NCI-H128 (cell line): ENCODE data around the gene SHISA9.

Source experiments
- DNase-seq: peaks from one replicate; lab custom pipeline; 2025; ENCODE audit not compliant: unreplicated experiment; lab: John Stamatoyannopoulos, UW

SHISA9 gene

GRCh38 chr16:13110124-13110796 lies 208.9 kb downstream of the SHISA9 start:
- DNase-seq: no peak

GRCh38 chr16:13111747-13112146 lies 210.3 kb downstream of the SHISA9 start:
- no peak for DNase-seq

GRCh38 chr16:13113741-13114140 lies 212.3 kb downstream of the SHISA9 start:
- DNase-seq: no peak

- no peak for DNase-seq
Measured at GRCh38 chr16:13118091-13118490, 216.7 kb downstream of the SHISA9 start.

GRCh38 chr16:13120091-13120490 lies 218.7 kb downstream of the SHISA9 start:
- no peak for DNase-seq

GRCh38 chr16:13120557-13120956 lies 219.2 kb downstream of the SHISA9 start:
- no peak for DNase-seq

- no peak for DNase-seq
Measured at GRCh38 chr16:13123991-13124390, 222.6 kb downstream of the SHISA9 start.

GRCh38 chr16:13127144-13127543 lies 225.7 kb downstream of the SHISA9 start:
- no peak for DNase-seq

- DNase-seq: no peak
Measured at GRCh38 chr16:13130586-13130985, 229.2 kb downstream of the SHISA9 start.

- DNase-seq: no peak
Measured at GRCh38 chr16:13134836-13135235, 233.4 kb downstream of the SHISA9 start.

GRCh38 chr16:13136901-13137300 lies 235.5 kb downstream of the SHISA9 start:
- no peak for DNase-seq

- no peak for DNase-seq
Measured at GRCh38 chr16:13138528-13138927, 237.1 kb downstream of the SHISA9 start.

- DNase-seq: no peak
Measured at GRCh38 chr16:13139661-13140241, 238.4 kb downstream of the SHISA9 start.

GRCh38 chr16:13143551-13143950 lies 242.2 kb downstream of the SHISA9 start:
- no peak for DNase-seq

GRCh38 chr16:13146829-13147228 lies 245.4 kb downstream of the SHISA9 start:
- no peak for DNase-seq

GRCh38 chr16:13148294-13148693 lies 246.9 kb downstream of the SHISA9 start:
- DNase-seq: no peak

GRCh38 chr16:13148836-13149235 lies 247.4 kb downstream of the SHISA9 start:
- DNase-seq: no peak

GRCh38 chr16:13150181-13150885 lies 248.9 kb downstream of the SHISA9 start:
- no peak for DNase-seq

- DNase-seq: no peak
Measured at GRCh38 chr16:13153696-13154095, 252.3 kb downstream of the SHISA9 start.

GRCh38 chr16:13154799-13155198 lies 253.4 kb downstream of the SHISA9 start:
- DNase-seq: no peak

- DNase-seq: no peak
Measured at GRCh38 chr16:13155377-13155776, 254.0 kb downstream of the SHISA9 start.

GRCh38 chr16:13155780-13156179 lies 254.4 kb downstream of the SHISA9 start:
- DNase-seq: no peak
